HEK293 (cell line): ENCODE results near the gene PACRG.

ENCODE experiments used
- CTCF ChIA-PET: fragments of 350-600 bp; formaldehyde crosslinking; extraction: SDS; loops from one replicate; lab custom pipeline; 2021; ENCODE audit warnings: antibody characterized with exemption; lab: Yijun Ruan, JAX
- POLR2A ChIA-PET: fragments of 300-600 bp; formaldehyde crosslinking; extraction: SDS; loops from one replicate; lab custom pipeline; 2020; ENCODE audit warnings: antibody characterized with exemption, inconsistent platforms; lab: Yijun Ruan, JAX
- H3K27ac ChIP-seq: fragments of 200-500 bp; sonication (Bioruptor generic); 2 replicates; pipeline ENCODE4 v1.5.1; 2014; ENCODE audit warnings: low read depth, low read length, control low read depth, inconsistent platforms; ENCODE audit errors: extremely low read depth
- H3K36me3 ChIP-seq, 2 experiments: fragments of 200-500 bp in 1 of 2; sonication (Bioruptor generic) in 1 of 2; 1 replicate in 1 of 2; 2 replicates in 1 of 2; pipeline ENCODE4 v1.5.1; 2014 to 2017; ENCODE audit warnings: inconsistent platforms in 2 of 2, low read length in 2 of 2; ENCODE audit not compliant: control insufficient read depth in 2 of 2, insufficient read depth in 1 of 2
- H3K4me1 ChIP-seq: fragments of 200-500 bp; sonication (Bioruptor generic); 2 replicates; pipeline ENCODE4 v1.5.1; 2014; ENCODE audit warnings: mild to moderate bottlenecking, low read length, inconsistent platforms; ENCODE audit not compliant: control insufficient read depth, insufficient read depth
- H3K4me3 ChIP-seq: 2 replicates; pipeline ENCODE4 v1.5.1; 2011; ENCODE audit warnings: low read depth, mild to moderate bottlenecking, control low read depth, low read length, moderate library complexity
- H3K9me3 ChIP-seq: fragments of 200-500 bp; sonication (Bioruptor generic); 2 replicates; pipeline ENCODE4 v1.5.1; 2014; ENCODE audit warnings: low read depth, low read length, inconsistent platforms; ENCODE audit not compliant: control insufficient read depth, insufficient read depth
- ATF2 ChIP-seq: fragments of 450-650 bp; formaldehyde crosslinking; IDR thresholded peaks from 2 replicates; pipeline ENCODE4 v1.5.1; 2016; ENCODE audit warnings: missing biosample characterization, missing genetic modification characterization, low read depth
- KLF16 ChIP-seq: fragments of 450-650 bp; formaldehyde crosslinking; IDR thresholded peaks from 2 replicates; pipeline ENCODE4 v1.5.1; 2017; ENCODE audit warnings: missing biosample characterization, missing genetic modification characterization
- YY1 ChIP-seq: fragments of 450-650 bp; formaldehyde crosslinking; IDR thresholded peaks from 2 replicates; pipeline ENCODE4 v1.5.1; 2018; ENCODE audit warnings: missing biosample characterization, missing genetic modification characterization
- YY2 ChIP-seq: fragments of 450-650 bp; formaldehyde crosslinking; IDR thresholded peaks from 2 replicates; pipeline ENCODE4 v1.5.1; 2016; ENCODE audit warnings: missing biosample characterization, missing genetic modification characterization
- ZBTB1 ChIP-seq: fragments of 450-650 bp; formaldehyde crosslinking; IDR thresholded peaks from 2 replicates; pipeline ENCODE4 v1.5.1; 2016; ENCODE audit warnings: missing biosample characterization, missing genetic modification characterization
- ZBTB8A ChIP-seq: fragments of 450-650 bp; formaldehyde crosslinking; IDR thresholded peaks from 2 replicates; pipeline ENCODE4 v1.5.1; 2016; ENCODE audit warnings: missing biosample characterization, missing genetic modification characterization
- ZNF10 ChIP-seq: fragments of 450-650 bp; formaldehyde crosslinking; IDR thresholded peaks from 2 replicates; pipeline ENCODE4 v1.5.1; 2017; ENCODE audit warnings: missing biosample characterization, missing genetic modification characterization
- ZNF223 ChIP-seq: fragments of 450-650 bp; formaldehyde crosslinking; IDR thresholded peaks from 2 replicates; pipeline ENCODE4 v1.5.1; 2016; ENCODE audit warnings: missing biosample characterization, missing genetic modification characterization
- ZNF292 ChIP-seq: fragments of 450-650 bp; formaldehyde crosslinking; IDR thresholded peaks from 2 replicates; pipeline ENCODE4 v1.5.1; 2016; ENCODE audit warnings: low read depth, missing biosample characterization, missing genetic modification characterization, borderline replicate concordance
- ZNF341 ChIP-seq: fragments of 450-650 bp; formaldehyde crosslinking; IDR thresholded peaks from 2 replicates; pipeline ENCODE4; 2016; ENCODE audit warnings: low read depth, missing biosample characterization, missing genetic modification characterization
- ZNF548 ChIP-seq: fragments of 450-650 bp; formaldehyde crosslinking; IDR thresholded peaks from 2 replicates; pipeline ENCODE4 v1.5.1; 2016; ENCODE audit warnings: missing biosample characterization, missing genetic modification characterization
- ZNF549 ChIP-seq: fragments of 450-650 bp; IDR thresholded peaks from 2 replicates; pipeline ENCODE4 v1.5.1; 2018; ENCODE audit warnings: missing biosample characterization, missing genetic modification characterization, mild to moderate bottlenecking, inconsistent platforms, moderate library complexity
- ZNF558 ChIP-seq: fragments of 450-650 bp; formaldehyde crosslinking; IDR thresholded peaks from 2 replicates; pipeline ENCODE4 v1.5.1; 2016; ENCODE audit warnings: missing biosample characterization, missing genetic modification characterization
- ZNF560 ChIP-seq: fragments of 450-650 bp; formaldehyde crosslinking; IDR thresholded peaks from 2 replicates; pipeline ENCODE4 v1.5.1; 2017; ENCODE audit warnings: missing biosample characterization, missing genetic modification characterization, borderline replicate concordance
- ZNF670 ChIP-seq: fragments of 450-650 bp; formaldehyde crosslinking; IDR thresholded peaks from 2 replicates; pipeline ENCODE4 v1.5.1; 2016; ENCODE audit warnings: missing biosample characterization, missing genetic modification characterization, low read depth
- TF ChIP-seq, protein P1 (sequence below): fragments of 450-650 bp; formaldehyde crosslinking; IDR thresholded peaks from 2 replicates; pipeline ENCODE4 v1.5.1; 2016; ENCODE audit warnings: missing biosample characterization, missing genetic modification characterization
- TF ChIP-seq, protein P2 (sequence below): fragments of 450-650 bp; formaldehyde crosslinking; IDR thresholded peaks from 2 replicates; pipeline ENCODE4 v1.5.1; 2016; ENCODE audit warnings: missing biosample characterization, missing genetic modification characterization

The PACRG gene

GRCh38 chr6:163062790-163063189, 335.0 kb downstream of the PACRG start:
- Histone ChIP-seq H3K4me1 (no peaks in the 10 kb centered on the region), H3K36me3 (no peaks in the 10 kb centered on the region)
- CTCF ChIA-PET: no interaction called here
- POLR2A ChIA-PET: no interaction called here
- TF ChIP-seq ZNF223: no peak
- TF ChIP-seq ZBTB1: no peak
- TF ChIP-seq, all 188 proteins: peak for 0
- no peaks in the 10 kb centered on the region for H3K9me3 ChIP-seq
- H3K27ac ChIP-seq: no peak overlapping the region
- no peak overlapping the region for H3K4me3 ChIP-seq

- ChIA-PET POLR2A (no interaction called here), CTCF (no interaction called here)
- Histone ChIP-seq H3K27ac (no peak overlapping the region), H3K9me3 (no peaks in the 10 kb centered on the region), H3K4me3 (no peak overlapping the region), H3K36me3 (no peaks in the 10 kb centered on the region), H3K4me1 (no peaks in the 10 kb centered on the region)
- TF ChIP-seq, protein P1, sequence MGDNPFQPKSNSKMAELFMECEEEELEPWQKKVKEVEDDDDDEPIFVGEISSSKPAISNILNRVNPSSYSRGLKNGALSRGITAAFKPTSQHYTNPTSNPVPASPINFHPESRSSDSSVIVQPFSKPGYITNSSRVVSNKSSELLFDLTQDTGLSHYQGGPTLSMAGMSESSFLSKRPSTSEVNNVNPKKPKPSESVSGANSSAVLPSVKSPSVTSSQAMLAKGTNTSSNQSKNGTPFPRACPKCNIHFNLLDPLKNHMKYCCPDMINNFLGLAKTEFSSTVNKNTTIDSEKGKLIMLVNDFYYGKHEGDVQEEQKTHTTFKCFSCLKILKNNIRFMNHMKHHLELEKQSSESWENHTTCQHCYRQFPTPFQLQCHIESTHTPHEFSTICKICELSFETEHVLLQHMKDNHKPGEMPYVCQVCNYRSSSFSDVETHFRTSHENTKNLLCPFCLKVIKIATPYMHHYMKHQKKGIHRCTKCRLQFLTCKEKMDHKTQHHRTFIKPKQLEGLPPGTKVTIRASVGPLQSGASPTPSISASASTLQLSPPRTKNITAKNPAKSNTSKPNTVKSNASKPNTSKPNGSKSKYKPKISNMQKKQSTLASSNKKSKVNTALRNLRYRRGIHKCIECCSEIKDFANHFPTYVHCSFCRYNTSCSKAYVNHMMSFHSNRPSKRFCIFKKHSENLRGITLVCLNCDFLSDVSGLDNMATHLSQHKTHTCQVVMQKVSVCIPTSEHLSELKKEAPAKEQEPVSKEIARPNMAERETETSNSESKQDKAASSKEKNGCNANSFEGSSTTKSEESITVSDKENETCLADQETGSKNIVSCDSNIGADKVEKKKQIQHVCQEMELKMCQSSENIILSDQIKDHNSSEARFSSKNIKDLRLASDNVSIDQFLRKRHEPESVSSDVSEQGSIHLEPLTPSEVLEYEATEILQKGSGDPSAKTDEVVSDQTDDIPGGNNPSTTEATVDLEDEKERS (tag by site-specific recombination): no peak
- TF ChIP-seq ZNF549 (tag by site-specific recombination) (no peak), ZNF558 (tag by site-specific recombination) (no peak)
These were observed 335.8 kb downstream of the PACRG start for GRCh38 chr6:163063561-163063960.

GRCh38 chr6:163064397-163064796, 336.6 kb downstream of the PACRG start:
- H3K27ac ChIP-seq: no peak overlapping the region
- TF ChIP-seq ZNF670 (tag by site-specific recombination) (no peak), ZNF10 (no peak), YY1 (tag by site-specific recombination) (no peak), ZNF548 (no peak), KLF16 (tag by site-specific recombination) (no peak), ZNF560 (no peak), ATF2 (tag by site-specific recombination) (no peak), ZNF341 (tag by site-specific recombination) (no peak), ZNF292 (no peak), YY2 (no peak), ZBTB8A (tag by site-specific recombination) (no peak)
- TF ChIP-seq, protein P2, sequence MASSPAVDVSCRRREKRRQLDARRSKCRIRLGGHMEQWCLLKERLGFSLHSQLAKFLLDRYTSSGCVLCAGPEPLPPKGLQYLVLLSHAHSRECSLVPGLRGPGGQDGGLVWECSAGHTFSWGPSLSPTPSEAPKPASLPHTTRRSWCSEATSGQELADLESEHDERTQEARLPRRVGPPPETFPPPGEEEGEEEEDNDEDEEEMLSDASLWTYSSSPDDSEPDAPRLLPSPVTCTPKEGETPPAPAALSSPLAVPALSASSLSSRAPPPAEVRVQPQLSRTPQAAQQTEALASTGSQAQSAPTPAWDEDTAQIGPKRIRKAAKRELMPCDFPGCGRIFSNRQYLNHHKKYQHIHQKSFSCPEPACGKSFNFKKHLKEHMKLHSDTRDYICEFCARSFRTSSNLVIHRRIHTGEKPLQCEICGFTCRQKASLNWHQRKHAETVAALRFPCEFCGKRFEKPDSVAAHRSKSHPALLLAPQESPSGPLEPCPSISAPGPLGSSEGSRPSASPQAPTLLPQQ (tag by site-specific recombination): no peak
- TF ChIP-seq, all 188 proteins: peak for 0
- Histone ChIP-seq H3K9me3 (no peaks in the 10 kb centered on the region), H3K4me1 (no peaks in the 10 kb centered on the region), H3K36me3 (no peaks in the 10 kb centered on the region), H3K4me3 (no peak overlapping the region)
- CTCF ChIA-PET: no interaction called here
- POLR2A ChIA-PET: interaction anchor here (0.7 kb wide), 1 partner anchor 338 kb away, joined by 3 read pairs; no protein-coding TSS in a partner anchor
